Hepatocyte (in vitro differentiated cells): ENCODE results near the gene USP27X. TPM values are rescaled to one million over a fixed set of nuclear protein-coding genes. Genes with fewer than 3 reads are reported as not detected.

Experiments used
- DNase-seq: peaks from one replicate; pipeline ENCODE4 v3.0.0-alpha.2; 2016; ENCODE audit warnings: low spot score
- H2AFZ ChIP-seq: fragments of 200-600 bp; sonication (generic); 2 replicates; pipeline ENCODE4 v1.6.0; 2016; ENCODE audit warnings: antibody characterized with exemption, mild to moderate bottlenecking
- H3K27ac ChIP-seq: fragments of 200-600 bp; sonication (generic); 2 replicates; pipeline ENCODE4 v1.5.1; 2016; ENCODE audit warnings: mild to moderate bottlenecking
- H3K27me3 ChIP-seq: fragments of 200-600 bp; sonication (generic); 2 replicates; pipeline ENCODE4 v1.6.1; 2016
- H3K36me3 ChIP-seq: fragments of 200-600 bp; sonication (generic); replicated peaks from 2 replicates; pipeline ENCODE4 v1.5.1; 2016; ENCODE audit warnings: low read depth; ENCODE audit not compliant: insufficient read depth
- H3K4me1 ChIP-seq: fragments of 200-600 bp; sonication (generic); 2 replicates; pipeline ENCODE4 v1.5.1; 2016; ENCODE audit warnings: mild to moderate bottlenecking, moderate library complexity; ENCODE audit not compliant: insufficient read depth
- H3K4me2 ChIP-seq: fragments of 200-600 bp; sonication (generic); 2 replicates; pipeline ENCODE4 v1.6.0; 2016
- H3K4me3 ChIP-seq: fragments of 200-600 bp; sonication (generic); 2 replicates; pipeline ENCODE4 v1.5.1; 2016; ENCODE audit warnings: mild to moderate bottlenecking
- H3K79me2 ChIP-seq: fragments of 200-600 bp; sonication (generic); 2 replicates; pipeline ENCODE4 v1.6.0; 2017; ENCODE audit warnings: mild to moderate bottlenecking
- H3K9me2 ChIP-seq: fragments of 200-600 bp; sonication (generic); replicated peaks from 2 replicates; pipeline ENCODE4 v1.6.0; 2017; ENCODE audit warnings: mild to moderate bottlenecking; ENCODE audit not compliant: insufficient read depth
- H3K9me3 ChIP-seq: fragments of 200-600 bp; sonication (generic); 2 replicates; pipeline ENCODE4 v1.5.1; 2016; ENCODE audit warnings: low read depth, mild to moderate bottlenecking
- H4K20me1 ChIP-seq: fragments of 200-600 bp; sonication (generic); 2 replicates; pipeline ENCODE4 v1.6.0; 2016; ENCODE audit warnings: mild to moderate bottlenecking; ENCODE audit not compliant: insufficient read depth, poor library complexity, severe bottlenecking
- EZH2 ChIP-seq: fragments of 200-600 bp; sonication (generic); IDR thresholded peaks from 2 replicates; pipeline ENCODE4 v1.6.1; 2016; ENCODE audit warnings: antibody characterized with exemption, mild to moderate bottlenecking, borderline replicate concordance
- EZH2phosphoT487 ChIP-seq: fragments of 200-600 bp; sonication (generic); IDR thresholded peaks from one replicate; pipeline ENCODE4 v1.6.1; 2018; ENCODE audit warnings: antibody characterized with exemption, mild to moderate bottlenecking, low read depth, moderate library complexity; ENCODE audit not compliant: unreplicated experiment, severe bottlenecking
- WGBS: methylation state at CpG from one replicate; pipeline ENCODE4 v1.1.6; 2016; ENCODE audit warnings: low lambda C conversion rate; ENCODE audit errors: missing lambda C conversion rate; 5-methylcytosine and 5-hydroxymethylcytosine counted together
- polyA plus RNA-seq: library from polyadenylated mRNA; unstranded; fragments of >200 nt; fragmentation: Nextera tagmentation; extraction: Ambion mirVana; gene quantifications from 2 replicates; pipeline ENCODE4 v1.2.1, GENCODE V29; 2016
- total RNA-seq: library from RNA; depleted of rRNA; stranded (reverse); fragments of >200 nt; gene quantifications from 2 replicates; pipeline ENCODE4 v1.2.3, GENCODE V29; 2014
- TF ChIP-seq, protein P1 (sequence below): fragments of 200-600 bp; sonication (generic); IDR thresholded peaks from 2 replicates; pipeline ENCODE4 v1.5.1; 2016; ENCODE audit warnings: antibody characterized with exemption, mild to moderate bottlenecking; ENCODE audit not compliant: poor library complexity

The USP27X gene
- total and polyA plus RNA-seq, 2 experiments from 2014 or later = 1.3 to 6.1 TPM

DNA sequence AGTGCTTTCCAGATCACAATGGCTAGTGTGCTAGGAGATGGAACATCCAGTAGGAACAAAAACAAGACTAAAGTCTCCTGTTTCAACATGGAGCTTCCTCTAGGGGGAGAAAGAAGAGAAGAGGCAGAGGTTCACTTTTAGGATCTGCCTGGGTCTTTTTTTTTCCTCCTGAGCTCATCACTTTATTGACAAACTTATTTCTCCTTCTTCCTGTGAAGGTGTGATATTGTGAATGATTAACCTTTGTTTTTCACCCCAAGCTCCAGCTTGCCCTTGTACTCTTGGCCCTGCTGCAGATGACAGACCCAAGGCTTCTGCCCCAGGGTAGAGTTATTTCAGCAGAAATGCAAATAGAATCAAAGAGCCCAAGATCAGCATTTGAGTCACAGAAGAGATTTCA, 36.7 kb upstream of the USP27X start:
- H2AFZ ChIP-seq = no peak overlapping the region
- H3K4me2 ChIP-seq = no peak overlapping the region
- no peak for DNase-seq
- H3K79me2 ChIP-seq = no peaks in the 10 kb centered on the region
- H3K36me3 ChIP-seq = no peaks in the 10 kb centered on the region
- H3K27ac ChIP-seq = peak overlapping the region; percentile 53
- no peaks in the 10 kb centered on the region for H3K9me3 ChIP-seq
- no peaks in the 10 kb centered on the region for H4K20me1 ChIP-seq
- H3K9me2 ChIP-seq = no peaks in the 10 kb centered on the region
- no peak overlapping the region for H3K4me3 ChIP-seq
- no peaks in the 10 kb centered on the region for H3K4me1 ChIP-seq
- no peaks in the 10 kb centered on the region for H3K27me3 ChIP-seq
- TF ChIP-seq, protein P1, sequence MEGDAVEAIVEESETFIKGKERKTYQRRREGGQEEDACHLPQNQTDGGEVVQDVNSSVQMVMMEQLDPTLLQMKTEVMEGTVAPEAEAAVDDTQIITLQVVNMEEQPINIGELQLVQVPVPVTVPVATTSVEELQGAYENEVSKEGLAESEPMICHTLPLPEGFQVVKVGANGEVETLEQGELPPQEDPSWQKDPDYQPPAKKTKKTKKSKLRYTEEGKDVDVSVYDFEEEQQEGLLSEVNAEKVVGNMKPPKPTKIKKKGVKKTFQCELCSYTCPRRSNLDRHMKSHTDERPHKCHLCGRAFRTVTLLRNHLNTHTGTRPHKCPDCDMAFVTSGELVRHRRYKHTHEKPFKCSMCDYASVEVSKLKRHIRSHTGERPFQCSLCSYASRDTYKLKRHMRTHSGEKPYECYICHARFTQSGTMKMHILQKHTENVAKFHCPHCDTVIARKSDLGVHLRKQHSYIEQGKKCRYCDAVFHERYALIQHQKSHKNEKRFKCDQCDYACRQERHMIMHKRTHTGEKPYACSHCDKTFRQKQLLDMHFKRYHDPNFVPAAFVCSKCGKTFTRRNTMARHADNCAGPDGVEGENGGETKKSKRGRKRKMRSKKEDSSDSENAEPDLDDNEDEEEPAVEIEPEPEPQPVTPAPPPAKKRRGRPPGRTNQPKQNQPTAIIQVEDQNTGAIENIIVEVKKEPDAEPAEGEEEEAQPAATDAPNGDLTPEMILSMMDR = no peak

- no peaks in the 10 kb centered on the region for H4K20me1 ChIP-seq
- H2AFZ ChIP-seq = no peak overlapping the region
- no peaks in the 10 kb centered on the region for H3K27me3 ChIP-seq
- H3K27ac ChIP-seq = no peak overlapping the region
- no peaks in the 10 kb centered on the region for H3K9me2 ChIP-seq
- H3K4me3 ChIP-seq = no peak overlapping the region
- no peak overlapping the region for H3K4me2 ChIP-seq
- H3K4me1 ChIP-seq = no peaks in the 10 kb centered on the region
- DNase-seq = no peak
- TF ChIP-seq EZH2phosphoT487 (no peak), EZH2 (no peak)
- TF ChIP-seq, protein P1 = no peak
- H3K79me2 ChIP-seq = no peaks in the 10 kb centered on the region
- H3K9me3 ChIP-seq = no peaks in the 10 kb centered on the region
- H3K36me3 ChIP-seq = no peaks in the 10 kb centered on the region
- 66% methylated on average over 8 of the region's 8 CpGs for WGBS
These were observed 34.7 kb upstream of the USP27X start for GRCh38 chrX:49844611-49845010.

DNA sequence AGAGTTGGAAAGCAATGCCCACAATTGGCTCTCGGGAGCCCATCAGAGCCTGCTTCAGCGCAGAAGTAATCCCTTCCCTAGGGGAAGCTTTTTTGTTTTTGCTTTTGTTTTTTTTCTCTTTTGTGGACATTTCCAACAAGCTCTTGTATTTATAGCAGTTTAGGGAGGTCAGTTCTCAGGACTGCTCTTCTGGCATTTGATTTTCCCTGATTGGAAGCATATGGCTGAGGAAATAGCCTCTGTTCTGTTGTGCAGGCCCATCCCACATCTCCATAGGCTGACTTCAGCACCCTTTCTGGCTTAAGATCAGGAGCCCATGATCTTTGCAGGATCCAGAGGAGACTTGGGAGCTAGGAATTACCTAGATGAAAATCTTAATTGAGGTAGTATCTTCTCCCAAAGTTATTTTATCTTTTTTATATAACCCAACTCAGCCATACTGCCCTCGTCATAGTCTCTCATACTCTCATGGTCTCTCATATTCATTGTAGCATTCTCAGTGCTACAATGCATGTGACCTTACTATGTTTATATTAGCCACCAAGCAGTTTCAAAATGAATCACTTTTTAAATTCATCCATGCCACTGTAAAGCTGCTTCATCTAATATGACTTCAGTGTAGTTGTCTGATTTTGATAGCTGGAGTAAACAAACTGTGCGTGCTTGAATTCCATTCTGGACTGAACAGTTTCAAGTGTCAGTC, 33.4 kb upstream of the USP27X start:
- Histone ChIP-seq H3K27me3 (no peaks in the 10 kb centered on the region), H3K4me2 (no peak overlapping the region), H3K4me3 (no peak overlapping the region), H3K27ac (no peak overlapping the region), H3K9me2 (no peaks in the 10 kb centered on the region), H3K36me3 (no peaks in the 10 kb centered on the region), H2AFZ (no peak overlapping the region), H4K20me1 (no peaks in the 10 kb centered on the region), H3K4me1 (no peaks in the 10 kb centered on the region), H3K79me2 (no peaks in the 10 kb centered on the region), H3K9me3 (no peaks in the 10 kb centered on the region)
- 67% methylated on average over 4 of the region's 4 CpGs for WGBS
- TF ChIP-seq EZH2phosphoT487 (no peak), EZH2 (no peak)
- TF ChIP-seq, protein P1 = no peak
- no peak for DNase-seq

DNA sequence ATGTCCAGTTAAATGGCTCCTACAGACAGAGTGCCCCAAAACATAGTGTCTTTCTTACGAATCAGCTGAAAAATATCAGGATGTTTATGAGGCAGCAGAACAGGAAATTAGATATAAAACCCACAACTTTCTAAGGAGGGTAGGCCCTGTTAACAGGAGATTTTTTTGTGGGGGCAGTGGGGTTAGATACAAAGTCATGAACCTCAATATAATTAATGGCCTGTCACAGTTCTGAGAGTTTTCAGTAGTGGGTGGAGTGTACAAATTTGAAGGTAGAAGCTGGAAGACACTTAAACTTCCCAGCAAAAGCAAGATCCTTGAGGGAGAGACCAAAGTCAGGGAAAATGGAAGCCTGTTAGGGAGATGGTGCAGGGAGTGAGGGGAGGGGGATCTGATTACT, 32.8 kb upstream of the USP27X start:
- Histone ChIP-seq H3K4me3 (no peak overlapping the region), H3K27ac (no peak overlapping the region), H3K79me2 (no peaks in the 10 kb centered on the region), H2AFZ (no peak overlapping the region), H3K9me3 (no peaks in the 10 kb centered on the region), H4K20me1 (no peaks in the 10 kb centered on the region), H3K4me2 (no peak overlapping the region), H3K27me3 (no peaks in the 10 kb centered on the region), H3K36me3 (no peaks in the 10 kb centered on the region), H3K9me2 (no peaks in the 10 kb centered on the region), H3K4me1 (no peaks in the 10 kb centered on the region)
- TF ChIP-seq EZH2phosphoT487 (no peak), EZH2 (no peak)
- TF ChIP-seq, protein P1 = no peak
- 47% methylated on average over 1 of the region's 1 CpG for WGBS
- DNase-seq = no peak
